SK-N-SH (cell line): ENCODE results near the gene GPR39. TPM values are rescaled to one million over a fixed set of nuclear protein-coding genes. Genes with fewer than 3 reads are reported as not detected.

ENCODE experiments used
- CTCF ChIA-PET: fragments of 300-600, 350-600 bp; formaldehyde crosslinking; extraction: SDS; loops from one replicate; lab custom pipeline; 2021; lab: Yijun Ruan, JAX
- POLR2A ChIA-PET: fragments of 350-600 bp; sonication (Branson Sonifier 250); formaldehyde crosslinking; extraction: SDS; loops from one replicate; lab custom pipeline; 2020; ENCODE audit warnings: antibody characterized with exemption, inconsistent platforms; lab: Yijun Ruan, JAX
- DNase-seq: peaks from one replicate; pipeline ENCODE4 v3.0.0; 2012
- H2AFZ ChIP-seq: fragments of 200-600 bp; sonication (generic); 2 replicates; pipeline ENCODE4 v1.8.1; 2016; ENCODE audit warnings: antibody characterized with exemption, mild to moderate bottlenecking, low read depth
- H3F3A ChIP-seq: fragments of 200-600 bp; sonication (generic); replicated peaks from 2 replicates; pipeline ENCODE3; 2016; ENCODE audit warnings: antibody characterized with exemption, mild to moderate bottlenecking; ENCODE audit not compliant: insufficient read depth
- H3K27ac ChIP-seq, 2 experiments: fragments of 200-500 bp in 1 of 2; fragments of 200-600 bp in 1 of 2; sonication (Bioruptor generic) in 1 of 2; sonication (generic), shearing (Covaris generic) in 1 of 2; 2 replicates each; pipeline versions ENCODE4 v1.5.1 to v1.6.1; 2014 to 2016; ENCODE audit warnings: low read depth in 2 of 2, inconsistent platforms in 1 of 2, low read length in 1 of 2, mild to moderate bottlenecking in 1 of 2, mixed read lengths in 1 of 2
- H3K27me3 ChIP-seq: fragments of 200-600 bp; sonication (generic), shearing (Covaris generic); 2 replicates; pipeline ENCODE4 v1.6.1; 2016; ENCODE audit warnings: mixed run types; ENCODE audit not compliant: insufficient read depth
- H3K36me3 ChIP-seq, 2 experiments: fragments of 200-500 bp in 1 of 2; fragments of 200-600 bp in 1 of 2; sonication (Bioruptor generic) in 1 of 2; sonication (generic) in 1 of 2; replicated peaks in 1 of 2; 2 replicates each; pipeline versions ENCODE3 to v1.5.1; 2014 to 2016; ENCODE audit warnings: low read length in 1 of 2, mild to moderate bottlenecking in 1 of 2; ENCODE audit not compliant: insufficient read depth in 2 of 2, control insufficient read depth in 1 of 2
- H3K4me1 ChIP-seq, 2 experiments: fragments of 200-500 bp in 1 of 2; fragments of 200-600 bp in 1 of 2; sonication (Bioruptor generic) in 1 of 2; sonication (generic), shearing (Covaris generic) in 1 of 2; 2 replicates each; pipeline versions ENCODE4 v1.5.1 to v1.6.1; 2014 to 2016; ENCODE audit warnings: low read depth in 1 of 2, low read length in 1 of 2, mixed run types in 1 of 2; ENCODE audit not compliant: insufficient read depth in 2 of 2, control insufficient read depth in 1 of 2
- H3K4me2 ChIP-seq: fragments of 200-600 bp; sonication (generic), shearing (Covaris generic); 2 replicates; pipeline ENCODE4 v1.6.1; 2017; ENCODE audit warnings: mixed run types
- H3K4me3 ChIP-seq, 2 experiments: fragments of 200-500 bp in 1 of 2; fragments of 200-600 bp in 1 of 2; sonication (Bioruptor generic) in 1 of 2; sonication (generic), shearing (Covaris generic) in 1 of 2; 2 replicates each; pipeline versions ENCODE4 v1.5.1 to v1.8.1; 2014 to 2016; ENCODE audit warnings: low read depth in 2 of 2, inconsistent platforms in 1 of 2, low read length in 1 of 2, mild to moderate bottlenecking in 1 of 2, mixed read lengths in 1 of 2, moderate library complexity in 1 of 2
- H3K79me2 ChIP-seq: fragments of 200-600 bp; sonication (generic); 2 replicates; pipeline ENCODE4 v1.8.1; 2017; ENCODE audit warnings: mild to moderate bottlenecking; ENCODE audit not compliant: insufficient read depth
- H3K9ac ChIP-seq: fragments of 200-600 bp; sonication (generic); 2 replicates; pipeline ENCODE4 v1.6.1; 2017; ENCODE audit warnings: mixed run types
- H3K9me2 ChIP-seq: fragments of 200-600 bp; sonication (generic); 2 replicates; pipeline ENCODE4 v1.6.1; 2017; ENCODE audit warnings: mixed run types
- H3K9me3 ChIP-seq: fragments of 200-600 bp; sonication (generic); 2 replicates; pipeline ENCODE4 v1.6.1; 2017; ENCODE audit warnings: mixed run types, mild to moderate bottlenecking, moderate library complexity
- H4K20me1 ChIP-seq: fragments of 200-600 bp; sonication (generic); 2 replicates; pipeline ENCODE4 v1.6.1; 2017; ENCODE audit warnings: mild to moderate bottlenecking, mixed run types; ENCODE audit not compliant: insufficient read depth
- CHD2 ChIP-seq: fragments of 150-350 bp; IDR thresholded peaks from 2 replicates; pipeline ENCODE4 v1.6.1; 2018; ENCODE audit warnings: low read length; ENCODE audit not compliant: partially characterized antibody
- FOSL2 ChIP-seq: IDR thresholded peaks from 2 replicates; pipeline ENCODE4 v1.4.0; 2012; ENCODE audit warnings: low read depth, mild to moderate bottlenecking, moderate library complexity, borderline replicate concordance
- GATA2 ChIP-seq: sonication (generic); formaldehyde crosslinking; IDR thresholded peaks from 2 replicates; pipeline ENCODE4 v1.5.0; 2020; ENCODE audit warnings: mild to moderate bottlenecking, missing genetic modification reagents
- IRF3 ChIP-seq: fragments of 150-350 bp; IDR thresholded peaks from 2 replicates; pipeline ENCODE4 v1.6.1; 2016; ENCODE audit warnings: mild to moderate bottlenecking, low read depth, low read length
- MXI1 ChIP-seq: IDR thresholded peaks from 2 replicates; pipeline ENCODE4 v1.6.1; 2012; ENCODE audit warnings: mild to moderate bottlenecking, low read depth, low read length, improper control_type of control experiment
- NFIC ChIP-seq: IDR thresholded peaks from 2 replicates; pipeline ENCODE4 v1.4.0; 2012; ENCODE audit warnings: borderline replicate concordance
- RAD21 ChIP-seq: IDR thresholded peaks from 2 replicates; pipeline ENCODE4 v1.6.1; 2012; ENCODE audit warnings: mild to moderate bottlenecking, low read length
- REST ChIP-seq: IDR thresholded peaks from 2 replicates; pipeline ENCODE4 v1.6.1; 2012; ENCODE audit warnings: mild to moderate bottlenecking, low read depth, low read length, moderate library complexity
- RXRA ChIP-seq: IDR thresholded peaks from 2 replicates; pipeline ENCODE4 v1.4.0; 2012; ENCODE audit warnings: low read depth, mild to moderate bottlenecking, borderline replicate concordance
- SMC3 ChIP-seq: IDR thresholded peaks from 2 replicates; pipeline ENCODE4 v1.6.1; 2012; ENCODE audit warnings: low read depth, low read length, improper control_type of control experiment
- TCF12 ChIP-seq: IDR thresholded peaks from 2 replicates; pipeline ENCODE4 v1.4.0; 2012
- TEAD4 ChIP-seq: IDR thresholded peaks from 2 replicates; pipeline ENCODE4 v1.4.0; 2012; ENCODE audit warnings: mild to moderate bottlenecking, borderline replicate concordance; ENCODE audit not compliant: insufficient read depth
- USF2 ChIP-seq: fragments of 150-350 bp; IDR thresholded peaks from 2 replicates; pipeline ENCODE4 v1.6.1; 2017; ENCODE audit warnings: antibody characterized with exemption, low read length, low read depth, borderline replicate concordance
- YY1 ChIP-seq: IDR thresholded peaks from 2 replicates; pipeline ENCODE4 v1.4.0; 2012; ENCODE audit warnings: low read depth, mild to moderate bottlenecking
- WGBS: methylation state at CpG from one replicate; pipeline ENCODE4 v1.1.6; 2017; ENCODE audit warnings: low lambda C conversion rate; 5-methylcytosine and 5-hydroxymethylcytosine counted together
- polyA plus RNA-seq, 3 experiments: library from polyadenylated mRNA; depleted of rRNA; stranded (reverse); fragments of >200 nt; gene quantifications; 2 replicates each; pipeline ENCODE4 v1.2.3, GENCODE V29; 2012

GPR39 gene
- polyA plus RNA-seq, 1 of the 3 experiments (the other 2 are of a cell fraction), result 2.3 TPM

- no peak for DNase-seq
- Histone ChIP-seq H3K4me1 (no peaks in the 10 kb centered on the region; a peak in 1 of 4 replicates), H3K27me3 (no peaks in the 10 kb centered on the region), H3F3A (no peaks in the 10 kb centered on the region), H3K9ac (no peak overlapping the region), H3K4me3 (no peak overlapping the region), H3K9me2 (no peaks in the 10 kb centered on the region), H3K9me3 (no peaks in the 10 kb centered on the region), H3K36me3 (no peaks in the 10 kb centered on the region), H4K20me1 (no peaks in the 10 kb centered on the region)
- WGBS, result 85% methylated on average over 1 of the region's 1 CpG
- TF ChIP-seq GATA2 (CRISPR knock-in tag) (no peak), SMC3 (no peak), USF2 (no peak), YY1 (no peak), MXI1 (no peak), RAD21 (no peak), TEAD4 (no peak)
- TF ChIP-seq, all 33 proteins: peak for 0
- POLR2A ChIA-PET, result no interaction called here
- no peak overlapping the region for H2AFZ ChIP-seq
- no peak overlapping the region for H3K27ac ChIP-seq
- CTCF ChIA-PET, result no interaction called here
- H3K4me2 ChIP-seq, result no peak overlapping the region
- no peaks in the 10 kb centered on the region for H3K79me2 ChIP-seq
These were observed 188.0 kb downstream of the GPR39 start for GRCh38 chr2:132604561-132604960.

GRCh38 chr2:132605236-132606180 is 188.9 kb downstream of the GPR39 start:
- H3K9me3 ChIP-seq, result no peaks in the 10 kb centered on the region
- no peak overlapping the region for H3K4me3 ChIP-seq
- H3K4me2 ChIP-seq, result no peak overlapping the region
- WGBS, result 88% methylated on average over 14 of the region's 14 CpGs
- H4K20me1 ChIP-seq, result no peaks in the 10 kb centered on the region
- no peaks in the 10 kb centered on the region for H3K27me3 ChIP-seq
- no peaks in the 10 kb centered on the region for H3F3A ChIP-seq
- no peaks in the 10 kb centered on the region for H3K36me3 ChIP-seq
- no peaks in the 10 kb centered on the region; a peak in 1 of 4 replicates for H3K4me1 ChIP-seq
- no peak for DNase-seq
- H3K9ac ChIP-seq, result no peak overlapping the region
- no peak overlapping the region for H2AFZ ChIP-seq
- H3K27ac ChIP-seq, result no peak overlapping the region
- TF ChIP-seq NFIC (no peak), YY1 (no peak)
- CTCF ChIA-PET, result no interaction called here
- H3K79me2 ChIP-seq, result no peaks in the 10 kb centered on the region
- H3K9me2 ChIP-seq, result no peaks in the 10 kb centered on the region
- POLR2A ChIA-PET, result no interaction called here

GRCh38 chr2:132606649-132607048 is 190.0 kb downstream of the GPR39 start:
- Histone ChIP-seq H3K9me2 (no peaks in the 10 kb centered on the region), H3F3A (no peaks in the 10 kb centered on the region), H3K9me3 (no peaks in the 10 kb centered on the region), H3K79me2 (no peaks in the 10 kb centered on the region), H3K4me3 (no peak overlapping the region), H3K9ac (no peak overlapping the region), H2AFZ (no peak overlapping the region), H4K20me1 (no peaks in the 10 kb centered on the region), H3K27ac (no peak overlapping the region), H3K4me1 (no peaks in the 10 kb centered on the region; a peak in 1 of 4 replicates), H3K27me3 (no peaks in the 10 kb centered on the region), H3K4me2 (no peak overlapping the region), H3K36me3 (no peaks in the 10 kb centered on the region)
- ChIA-PET CTCF (no interaction called here), POLR2A (no interaction called here)
- WGBS, result 87% methylated on average over 8 of the region's 8 CpGs
- DNase-seq, result no peak
- TF ChIP-seq RXRA, result no peak
- TF ChIP-seq CHD2, result no peak
- no peak for TF ChIP-seq IRF3
- no peak for TF ChIP-seq FOSL2
- no peak for TF ChIP-seq TCF12
- no peak for TF ChIP-seq REST
- TF ChIP-seq USF2, result no peak
